H9 (cell line): Measurements from ENCODE around the gene TBCB. TPM values are rescaled to one million over a fixed set of nuclear protein-coding genes. Genes with fewer than 3 reads are reported as not detected.

Experiments
- DNase-seq: peaks from one replicate; pipeline ENCODE4 v3.0.0-alpha.2; 2017
- H2AFZ ChIP-seq: one replicate; pipeline ENCODE4 v1.6.1; 2013; ENCODE audit warnings: mild to moderate bottlenecking, low read length, control low read depth, moderate library complexity
- H2AK5ac ChIP-seq: 2 replicates; pipeline ENCODE4 v1.6.1; 2013; ENCODE audit warnings: low read length, control low read depth, mixed read lengths; ENCODE audit not compliant: insufficient read length
- H2BK120ac ChIP-seq: one replicate; pipeline ENCODE4 v1.6.1; 2013; ENCODE audit warnings: low read depth, mild to moderate bottlenecking, low read length, control low read depth, inconsistent platforms; ENCODE audit not compliant: poor library complexity, severe bottlenecking
- H2BK12ac ChIP-seq: 2 replicates; pipeline ENCODE4 v1.6.1; 2013; ENCODE audit warnings: low read length, control low read depth, mixed read lengths, low read depth; ENCODE audit not compliant: insufficient read length
- H2BK15ac ChIP-seq: 2 replicates; pipeline ENCODE4 v1.6.1; 2013; ENCODE audit warnings: low read depth, low read length, control low read depth
- H2BK20ac ChIP-seq: one replicate; pipeline ENCODE4 v1.6.1; 2013; ENCODE audit warnings: low read depth, mild to moderate bottlenecking, low read length, control low read depth, inconsistent platforms; ENCODE audit not compliant: poor library complexity, severe bottlenecking
- H2BK5ac ChIP-seq: 2 replicates; pipeline ENCODE4 v1.6.1; 2013; ENCODE audit warnings: low read length, control low read depth, mixed read lengths; ENCODE audit not compliant: insufficient read length
- H3K14ac ChIP-seq: 2 replicates; pipeline ENCODE4 v1.6.1; 2013; ENCODE audit warnings: low read length, control low read depth; ENCODE audit not compliant: insufficient read depth
- H3K18ac ChIP-seq: 2 replicates; pipeline ENCODE4 v1.6.1; 2013; ENCODE audit warnings: low read depth, mild to moderate bottlenecking, mixed read lengths, low read length, control low read depth; ENCODE audit not compliant: insufficient read length
- H3K23ac ChIP-seq: 2 replicates; pipeline ENCODE4 v1.6.1; 2013; ENCODE audit warnings: low read length, control low read depth, mixed read lengths, low read depth; ENCODE audit not compliant: insufficient read length
- H3K23me2 ChIP-seq: 2 replicates; pipeline ENCODE4 v1.6.1; 2013; ENCODE audit warnings: low read depth, mild to moderate bottlenecking, mixed read lengths, low read length, control low read depth; ENCODE audit not compliant: insufficient read length, poor library complexity, severe bottlenecking
- H3K27ac ChIP-seq: 2 replicates; pipeline ENCODE4 v1.5.1; 2013; ENCODE audit warnings: low read length, control low read depth, mixed read lengths, low read depth; ENCODE audit not compliant: insufficient read length
- H3K27me3 ChIP-seq: 2 replicates; pipeline ENCODE4 v1.6.1; 2013; ENCODE audit warnings: low read length, control low read depth, inconsistent platforms; ENCODE audit not compliant: insufficient read depth
- H3K4ac ChIP-seq: 2 replicates; pipeline ENCODE4 v1.6.1; 2013; ENCODE audit warnings: low read depth, mild to moderate bottlenecking, control low read depth, inconsistent platforms, low read length, moderate library complexity
- H3K4me1 ChIP-seq: 2 replicates; pipeline ENCODE4 v1.6.1; 2013; ENCODE audit warnings: low read length, control low read depth, inconsistent platforms; ENCODE audit not compliant: insufficient read depth
- H3K4me2 ChIP-seq: 2 replicates; pipeline ENCODE4 v1.6.1; 2013; ENCODE audit warnings: low read length, control low read depth, mixed read lengths; ENCODE audit not compliant: insufficient read length, insufficient read depth
- H3K56ac ChIP-seq: 2 replicates; pipeline ENCODE4 v1.6.1; 2013; ENCODE audit warnings: low read depth, mild to moderate bottlenecking, mixed read lengths, low read length, control low read depth; ENCODE audit not compliant: insufficient read length
- H3K79me1 ChIP-seq: 2 replicates; pipeline ENCODE4 v1.6.1; 2013; ENCODE audit warnings: low read depth, mild to moderate bottlenecking, moderate library complexity, low read length, control low read depth, inconsistent platforms; ENCODE audit not compliant: insufficient read depth, poor library complexity, severe bottlenecking
- H3K79me2 ChIP-seq: 2 replicates; pipeline ENCODE4 v1.6.1; 2013; ENCODE audit warnings: low read length, control low read depth, inconsistent platforms; ENCODE audit not compliant: insufficient read depth
- H3K9ac ChIP-seq: 2 replicates; pipeline ENCODE4 v1.6.1; 2013; ENCODE audit warnings: low read length, control low read depth, mixed read lengths; ENCODE audit not compliant: insufficient read length; ENCODE audit errors: extremely low read depth
- H3K9me3 ChIP-seq: one replicate; pipeline ENCODE4 v1.6.1; 2013; ENCODE audit warnings: low read depth, low read length, inconsistent platforms; ENCODE audit not compliant: control insufficient read depth
- H3T11ph ChIP-seq: one replicate; pipeline ENCODE4 v1.6.1; 2013; ENCODE audit warnings: mild to moderate bottlenecking, low read length, control low read depth, inconsistent platforms
- H4K20me1 ChIP-seq: one replicate; pipeline ENCODE4 v1.6.1; 2013; ENCODE audit not compliant: control insufficient read depth, insufficient read length, insufficient read depth
- H4K5ac ChIP-seq: 2 replicates; pipeline ENCODE4 v1.6.1; 2013; ENCODE audit warnings: low read depth, mild to moderate bottlenecking, mixed read lengths, low read length, control low read depth; ENCODE audit not compliant: insufficient read length
- H4K8ac ChIP-seq: replicated peaks from 2 replicates; pipeline ENCODE4 v1.6.1; 2013; ENCODE audit warnings: low read length, control low read depth, mixed read lengths, low read depth; ENCODE audit not compliant: insufficient read length
- H4K91ac ChIP-seq: 2 replicates; pipeline ENCODE4 v1.6.1; 2013; ENCODE audit warnings: low read depth, mild to moderate bottlenecking, moderate library complexity, mixed read lengths, low read length, control low read depth; ENCODE audit not compliant: insufficient read length
- H3K27ac Mint-ChIP-seq, 3 experiments: 2 replicates in 2 of 3; 3 replicates in 1 of 3; pipeline ENCODE4 v1.8.0; 2020 to 2021; ENCODE audit warnings: mixed read lengths in 3 of 3, mild to moderate bottlenecking in 1 of 3, moderate library complexity in 1 of 3
- H3K27me3 Mint-ChIP-seq: 2 replicates; pipeline ENCODE4 v1.8.0; 2021; ENCODE audit warnings: low read depth, mild to moderate bottlenecking, moderate library complexity, mixed read lengths
- H3K36me3 Mint-ChIP-seq, 3 experiments: 2 replicates in 2 of 3; 3 replicates in 1 of 3; pipeline ENCODE4 v1.8.0; 2020 to 2021; ENCODE audit warnings: low read depth in 3 of 3, mixed read lengths in 3 of 3; ENCODE audit not compliant: insufficient read depth in 1 of 3
- H3K4me1 Mint-ChIP-seq, 2 experiments: 2 replicates each; pipeline ENCODE4 v1.8.0; 2020; ENCODE audit warnings: mixed read lengths in 2 of 2
- H3K4me3 Mint-ChIP-seq, 2 experiments: 2 replicates in 1 of 2; 3 replicates in 1 of 2; pipeline ENCODE4 v1.8.0; 2020 to 2021; ENCODE audit warnings: mild to moderate bottlenecking in 2 of 2, mixed read lengths in 2 of 2, moderate library complexity in 1 of 2
- H3K9me3 Mint-ChIP-seq, 2 experiments: 2 replicates in 1 of 2; 3 replicates in 1 of 2; pipeline ENCODE4 v1.8.0; 2020; ENCODE audit warnings: mild to moderate bottlenecking in 2 of 2, mixed read lengths in 2 of 2, moderate library complexity in 1 of 2
- CTCF ChIP-seq: fragments of 200-600 bp; sonication (generic); conservative IDR thresholded peaks from 3 replicates; pipeline ENCODE4 v1.8.0; 2021; ENCODE audit warnings: antibody characterized with exemption, mild to moderate bottlenecking
- WGBS: extraction: QIAGEN DNeasy Blood & Tissue Kit; methylation state at CpG from one replicate; pipeline ENCODE4 v1.1.7; 2013; ENCODE audit warnings: missing lambda C conversion rate, low lambda C conversion rate, mixed read lengths; ENCODE audit not compliant: insufficient read length; ENCODE audit errors: extremely low coverage; 5-methylcytosine and 5-hydroxymethylcytosine counted together
- total RNA-seq: library from RNA; stranded (reverse); gene quantifications from 2 replicates; pipeline ENCODE4 v1.2.1, GENCODE V29; 2021

Gene TBCB
- total RNA-seq, 1 experiment from 2014 or later, result 216 TPM

DNA sequence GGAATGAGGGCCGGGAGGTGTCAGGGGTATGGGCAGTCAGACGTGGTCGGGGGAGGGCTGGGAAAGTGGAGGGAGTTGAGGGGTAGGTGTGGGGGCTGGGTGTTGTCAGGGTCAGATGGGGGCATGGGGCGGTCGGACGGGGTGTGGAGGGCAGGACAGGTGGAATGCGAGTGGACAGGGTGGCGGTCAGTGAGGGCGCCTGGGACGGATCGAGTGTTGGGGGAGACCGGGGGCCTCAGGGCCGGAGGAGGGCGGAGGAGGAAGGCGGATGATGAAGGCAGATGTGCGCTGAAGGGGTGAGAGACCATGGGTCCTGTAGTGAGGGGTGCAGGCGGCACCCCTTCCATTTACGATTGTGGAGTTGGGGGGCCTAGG is 5.7 kb downstream of the TBCB start:
- Mint-ChIP-seq H3K9me3 (no peaks in the 10 kb centered on the region), H3K27me3 (no peaks in the 10 kb centered on the region; the same call in 1 of the 2 replicates), H3K27ac (no peak overlapping the region), H3K4me3 (peak overlapping the region in 1 of 2 experiments; percentile 20; a peak in 1 of 5 replicates), H3K36me3 (peaks cover 45 to 81% (median 76%) of the 10 kb centered on the region in 3 experiments; a peak in 6 of 7 replicates), H3K4me1 (peaks cover 11 to 25% of the 10 kb centered on the region in 2 experiments)
- no peaks in the 10 kb centered on the region for H3K4me1 ChIP-seq
- no peak overlapping the region for H2BK120ac ChIP-seq
- TF ChIP-seq CTCF, result no peak
- H3T11ph ChIP-seq, result no peak overlapping the region
- no peak overlapping the region for H2AFZ ChIP-seq
- peaks cover 3% of the 10 kb centered on the region for H3K23me2 ChIP-seq
- H2BK5ac ChIP-seq, result no peak overlapping the region
- H3K27me3 ChIP-seq, result no peaks in the 10 kb centered on the region
- H3K14ac ChIP-seq, result no peak overlapping the region
- H4K91ac ChIP-seq, result no peak overlapping the region
- no peak overlapping the region for H2BK15ac ChIP-seq
- no peak overlapping the region for H3K18ac ChIP-seq
- no peaks in the 10 kb centered on the region for H3K9me3 ChIP-seq
- H3K56ac ChIP-seq, result no peak overlapping the region
- no peak overlapping the region for H3K4me2 ChIP-seq
- H2BK20ac ChIP-seq, result no peak overlapping the region
- DNase-seq, result no peak
- H4K20me1 ChIP-seq, result no peaks in the 10 kb centered on the region
- no peak overlapping the region for H4K8ac ChIP-seq
- no peak overlapping the region for H4K5ac ChIP-seq
- no peaks in the 10 kb centered on the region for H3K79me2 ChIP-seq
- H3K9ac ChIP-seq, result no peak overlapping the region
- no peak overlapping the region for H2BK12ac ChIP-seq
- H3K4ac ChIP-seq, result no peak overlapping the region
- no peak overlapping the region for H3K23ac ChIP-seq
- no CpG with 5 or more reads among the region's 18 CpGs for WGBS
- H3K79me1 ChIP-seq, result no peaks in the 10 kb centered on the region
- no peak overlapping the region for H3K27ac ChIP-seq
- no peak overlapping the region for H2AK5ac ChIP-seq
